ENCODE measurements around the gene GOLGA5. TPM values are rescaled to one million over a fixed set of nuclear protein-coding genes. Genes with fewer than 3 reads are reported as not detected.
A peak's percentile ranks its signal among the peaks of the same experiment; 100 is the strongest.

GOLGA5 gene
- total and polyA plus RNA-seq, 9 donors = 27.2 to 40.3 (median 32.2) TPM

DNA sequence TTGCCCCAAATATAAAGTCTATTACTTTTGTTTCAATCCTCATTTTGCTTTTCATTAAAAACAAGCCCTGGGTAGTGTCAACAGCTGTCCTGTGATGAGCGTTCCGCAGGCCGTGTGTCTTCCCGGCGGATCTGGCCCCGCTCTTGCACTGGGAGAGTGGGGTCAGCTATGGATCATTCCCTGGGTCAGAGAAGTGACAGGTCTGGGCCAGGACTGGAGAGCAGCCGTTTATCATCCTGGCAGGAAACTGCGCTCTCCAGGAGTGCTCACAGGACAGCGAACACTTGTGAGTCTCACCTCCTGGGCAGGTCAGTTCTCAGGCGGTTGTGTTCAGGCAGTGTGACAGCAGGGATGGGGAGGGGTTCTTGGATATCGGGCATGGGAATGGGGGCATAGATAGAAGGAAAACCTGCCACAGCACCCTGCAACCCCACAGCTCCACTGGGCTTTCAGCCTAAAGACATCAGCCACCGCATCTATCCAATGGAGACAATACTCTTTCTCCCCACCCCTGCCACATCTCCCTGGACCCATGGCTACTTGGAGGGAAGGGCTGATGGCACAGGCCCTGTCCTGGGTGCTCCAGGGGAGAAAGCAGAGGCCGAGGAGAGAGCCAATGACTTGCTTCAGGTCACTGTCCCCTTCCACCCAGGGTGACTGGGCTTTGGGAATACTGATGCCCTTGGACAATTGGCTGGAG lies 81.0 kb downstream of the GOLGA5 start:
- Histone ChIP-seq H3K36me3 (ENCODE audit: control insufficient read depth, insufficient read depth, low read length) (no peaks in the 10 kb centered on the region), H3K4me3 (ENCODE audit: low read length) (no peak overlapping the region), H3K9me3 (replicated peaks; ENCODE audit: control insufficient read depth, low read depth, low read length) (no peaks in the 10 kb centered on the region), H3K4me1 (ENCODE audit: control insufficient read depth, insufficient read depth, low read length) (peaks cover 7% of the 10 kb centered on the region), H3K27me3 (ENCODE audit: control insufficient read depth, insufficient read depth, low read length) (peaks cover 23% of the 10 kb centered on the region), H3K27ac (ENCODE audit: low read length) (no peak overlapping the region)
- 15% methylated on average over 10 of the region's 13 CpGs for WGBS (ENCODE audit: insufficient coverage)
- no peak for DNase-seq

DNA sequence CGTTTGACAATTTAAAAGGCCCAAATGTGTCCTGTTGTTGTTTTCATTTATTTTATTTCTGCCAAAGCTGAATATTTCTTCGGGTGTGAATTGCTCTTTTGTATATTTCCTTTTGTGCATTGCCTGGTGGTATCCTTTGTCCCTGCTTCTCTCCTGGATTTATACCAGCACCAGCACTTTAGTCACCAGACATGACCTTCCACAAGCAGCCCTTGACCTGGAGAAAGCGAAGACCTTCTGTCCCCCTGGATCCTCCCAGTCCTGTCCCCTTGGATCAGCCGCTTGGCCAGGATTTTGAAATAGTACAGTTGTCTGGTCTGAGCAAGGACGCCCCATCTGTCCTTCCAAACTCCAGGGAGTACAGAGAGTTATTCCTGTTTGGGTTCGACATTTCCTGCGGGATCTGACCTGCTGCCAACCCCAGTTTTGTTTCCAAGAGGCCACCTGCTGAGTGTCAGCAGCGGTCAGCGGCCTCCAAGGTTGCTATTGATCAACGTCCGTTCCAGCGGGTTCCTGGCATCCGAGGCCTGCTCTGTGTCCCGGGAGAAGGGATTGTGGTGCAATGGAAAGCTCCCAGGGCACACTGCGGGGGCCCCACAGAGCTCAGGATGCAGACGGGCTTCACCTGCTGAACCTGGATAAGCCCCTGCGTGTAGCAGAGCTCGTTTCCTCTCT lies 83.8 kb downstream of the GOLGA5 start:
- H3K4me3 ChIP-seq (ENCODE audit: low read length) = no peak overlapping the region
- H3K27me3 ChIP-seq (ENCODE audit: control insufficient read depth, insufficient read depth, low read length) = peaks cover 39% of the 10 kb centered on the region
- no peak overlapping the region for H3K27ac ChIP-seq (ENCODE audit: low read length)
- peaks cover 7% of the 10 kb centered on the region for H3K4me1 ChIP-seq (ENCODE audit: control insufficient read depth, insufficient read depth, low read length)
- peak; percentile 23 for DNase-seq
- H3K36me3 ChIP-seq (ENCODE audit: control insufficient read depth, insufficient read depth, low read length) = no peaks in the 10 kb centered on the region
- WGBS (ENCODE audit: insufficient coverage) = 7% methylated on average over 14 of the region's 18 CpGs
- H3K9me3 ChIP-seq (replicated peaks; ENCODE audit: control insufficient read depth, low read depth, low read length) = no peaks in the 10 kb centered on the region

DNA sequence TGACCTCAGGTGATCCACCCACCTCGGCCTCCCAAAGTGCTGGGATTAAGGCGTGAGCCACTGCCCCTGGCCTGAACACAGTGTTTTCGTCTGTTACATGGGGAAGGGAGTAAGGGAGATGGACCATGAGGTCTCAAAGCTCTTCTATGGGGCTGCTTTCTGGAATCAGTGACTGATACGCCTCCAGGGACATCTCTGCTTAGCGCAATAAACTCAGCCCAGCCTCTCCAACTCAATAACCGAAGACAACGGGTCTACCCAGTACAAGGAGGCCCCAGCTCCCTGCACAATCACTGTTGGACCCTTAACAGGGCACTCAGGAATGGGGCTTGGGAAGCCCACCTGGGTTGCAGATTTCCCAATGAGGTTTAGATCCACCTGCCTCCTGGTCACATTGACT lies 86.2 kb downstream of the GOLGA5 start:
- Histone ChIP-seq H3K4me3 (ENCODE audit: low read length) (no peak overlapping the region), H3K36me3 (ENCODE audit: control insufficient read depth, insufficient read depth, low read length) (no peaks in the 10 kb centered on the region), H3K27ac (ENCODE audit: low read length) (no peak overlapping the region), H3K4me1 (ENCODE audit: control insufficient read depth, insufficient read depth, low read length) (peaks cover 7% of the 10 kb centered on the region), H3K27me3 (ENCODE audit: control insufficient read depth, insufficient read depth, low read length) (peaks cover 35% of the 10 kb centered on the region), H3K9me3 (replicated peaks; ENCODE audit: control insufficient read depth, low read depth, low read length) (no peaks in the 10 kb centered on the region)
- 42% methylated on average over 3 of the region's 7 CpGs for WGBS (ENCODE audit: insufficient coverage)
- DNase-seq = no peak

DNA sequence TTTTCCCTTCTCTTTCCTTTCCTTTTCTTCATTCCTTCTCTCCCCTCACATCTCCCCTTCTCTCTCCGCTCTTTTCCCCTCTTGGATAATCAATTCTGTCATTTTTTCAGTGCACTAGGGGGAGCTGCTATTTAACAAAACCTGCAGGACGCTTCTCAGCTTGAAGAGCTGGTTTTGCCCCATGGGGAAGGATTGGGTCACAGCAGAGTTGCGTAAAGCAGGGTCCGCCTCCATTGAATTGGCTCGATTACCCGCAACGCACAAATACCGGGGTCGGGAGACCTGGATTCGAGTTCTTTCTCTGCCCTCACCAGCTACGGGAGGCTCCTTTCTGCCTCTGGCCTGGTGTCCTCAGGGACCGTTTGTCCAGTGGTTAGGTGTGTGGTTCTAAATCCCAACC lies 86.7 kb downstream of the GOLGA5 start:
- Histone ChIP-seq H3K27ac (ENCODE audit: low read length) (no peak overlapping the region), H3K9me3 (replicated peaks; ENCODE audit: control insufficient read depth, low read depth, low read length) (no peaks in the 10 kb centered on the region), H3K4me3 (ENCODE audit: low read length) (no peak overlapping the region), H3K4me1 (ENCODE audit: control insufficient read depth, insufficient read depth, low read length) (peaks cover 7% of the 10 kb centered on the region), H3K27me3 (ENCODE audit: control insufficient read depth, insufficient read depth, low read length) (peaks cover 37% of the 10 kb centered on the region), H3K36me3 (ENCODE audit: control insufficient read depth, insufficient read depth, low read length) (no peaks in the 10 kb centered on the region)
- DNase-seq = peak; percentile 22
- WGBS (ENCODE audit: insufficient coverage) = 48% methylated on average over 4 of the region's 12 CpGs

DNA sequence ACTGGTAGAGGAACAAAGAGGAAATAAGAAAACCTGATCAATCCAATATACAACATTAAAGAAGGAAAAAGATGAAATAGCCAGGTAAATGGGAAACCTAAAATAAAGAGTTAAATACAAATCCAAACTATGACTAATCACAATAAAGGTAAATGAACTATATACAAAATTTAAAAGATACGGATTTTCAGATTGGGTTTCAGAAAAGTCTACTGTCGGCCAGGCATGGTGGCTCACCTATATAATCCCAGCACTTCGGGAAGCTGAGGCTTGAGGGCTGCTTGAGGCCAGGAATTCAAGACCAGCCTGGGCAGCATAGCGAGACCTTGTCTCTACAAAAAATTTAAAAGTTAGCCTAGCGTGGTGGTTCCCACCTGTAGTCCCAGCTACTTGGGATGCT lies 89.0 kb downstream of the GOLGA5 start:
- DNase-seq = no peak
- H3K36me3 ChIP-seq (ENCODE audit: control insufficient read depth, insufficient read depth, low read length) = no peaks in the 10 kb centered on the region
- H3K4me3 ChIP-seq (ENCODE audit: low read length) = no peak overlapping the region
- no peak overlapping the region for H3K27ac ChIP-seq (ENCODE audit: low read length)
- H3K27me3 ChIP-seq (ENCODE audit: control insufficient read depth, insufficient read depth, low read length) = peaks cover 31% of the 10 kb centered on the region
- H3K9me3 ChIP-seq (replicated peaks; ENCODE audit: control insufficient read depth, low read depth, low read length) = no peaks in the 10 kb centered on the region
- peaks cover 3% of the 10 kb centered on the region for H3K4me1 ChIP-seq (ENCODE audit: control insufficient read depth, insufficient read depth, low read length)
- WGBS (ENCODE audit: insufficient coverage) = 100% methylated on average over 2 of the region's 5 CpGs

DNA sequence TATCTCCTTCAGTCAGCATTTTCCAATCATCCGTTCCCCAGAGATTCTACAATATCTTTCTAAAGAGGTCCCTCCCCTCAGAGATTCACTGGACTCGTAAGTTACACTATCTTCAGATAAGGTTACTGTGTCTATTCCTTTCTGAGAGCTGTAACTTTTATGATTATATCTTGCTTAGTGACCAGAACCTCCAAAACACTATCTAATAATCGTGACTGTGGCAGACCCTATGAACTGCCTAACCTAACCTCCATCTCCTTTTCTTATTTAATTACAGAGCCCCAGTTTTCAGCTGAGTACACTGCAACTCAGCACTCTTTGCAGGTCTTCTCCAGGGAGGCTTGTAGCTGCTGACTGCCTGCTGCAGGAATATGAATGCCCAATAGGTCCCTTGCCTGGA lies 90.3 kb downstream of the GOLGA5 start:
- Histone ChIP-seq H3K36me3 (ENCODE audit: control insufficient read depth, insufficient read depth, low read length) (no peaks in the 10 kb centered on the region), H3K4me3 (ENCODE audit: low read length) (no peak overlapping the region), H3K27me3 (ENCODE audit: control insufficient read depth, insufficient read depth, low read length) (peaks cover 28% of the 10 kb centered on the region), H3K9me3 (replicated peaks; ENCODE audit: control insufficient read depth, low read depth, low read length) (no peaks in the 10 kb centered on the region), H3K4me1 (ENCODE audit: control insufficient read depth, insufficient read depth, low read length) (no peaks in the 10 kb centered on the region), H3K27ac (ENCODE audit: low read length) (no peak overlapping the region)
- 75% methylated on average over 1 of the region's 3 CpGs for WGBS (ENCODE audit: insufficient coverage)
- DNase-seq = no peak

DNA sequence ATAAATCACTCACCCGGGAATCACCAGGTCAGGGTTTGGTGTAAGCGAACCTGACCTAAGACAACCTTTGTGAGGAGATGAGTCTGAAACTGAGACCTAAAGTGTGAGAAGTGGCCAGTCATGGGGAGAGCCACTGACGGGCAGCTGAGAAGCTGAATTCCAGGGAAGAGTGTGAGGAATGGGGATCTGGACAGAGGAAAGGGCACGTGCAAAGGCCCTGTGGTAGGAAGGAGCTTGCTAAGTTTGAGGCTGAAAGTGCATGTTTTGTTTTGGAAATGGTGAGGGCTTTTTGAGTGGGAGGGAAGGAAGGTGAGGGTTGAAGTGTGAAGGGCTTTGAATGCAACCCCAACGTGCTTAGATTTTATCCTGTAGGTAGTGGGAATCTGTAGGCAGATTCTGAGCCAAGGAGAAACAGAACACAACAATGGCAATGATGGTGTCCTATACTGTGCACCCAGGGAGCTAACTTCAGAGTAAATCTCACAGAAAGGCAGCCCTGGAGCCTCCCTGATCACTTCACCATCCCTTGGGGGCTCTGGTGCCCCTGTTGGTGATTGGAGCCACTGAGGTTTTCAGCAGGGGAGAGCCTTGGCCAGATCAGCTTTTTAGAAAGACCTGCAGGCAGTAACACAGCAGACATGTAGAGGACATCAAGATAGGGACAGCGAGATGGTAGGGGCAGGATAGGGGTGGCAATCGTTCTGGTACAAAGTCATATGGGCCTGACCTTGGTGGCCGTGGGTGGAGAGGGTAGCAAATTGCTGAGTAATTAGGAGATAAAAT lies 91.4 kb downstream of the GOLGA5 start:
- no peaks in the 10 kb centered on the region for H3K9me3 ChIP-seq (replicated peaks; ENCODE audit: control insufficient read depth, low read depth, low read length)
- no peaks in the 10 kb centered on the region for H3K4me1 ChIP-seq (ENCODE audit: control insufficient read depth, insufficient read depth, low read length)
- DNase-seq = no peak
- 73% methylated on average over 8 of the region's 8 CpGs for WGBS (ENCODE audit: insufficient coverage)
- no peak overlapping the region for H3K27ac ChIP-seq (ENCODE audit: low read length)
- H3K36me3 ChIP-seq (ENCODE audit: control insufficient read depth, insufficient read depth, low read length) = no peaks in the 10 kb centered on the region
- H3K4me3 ChIP-seq (ENCODE audit: low read length) = no peak overlapping the region
- H3K27me3 ChIP-seq (ENCODE audit: control insufficient read depth, insufficient read depth, low read length) = peaks cover 22% of the 10 kb centered on the region

DNA sequence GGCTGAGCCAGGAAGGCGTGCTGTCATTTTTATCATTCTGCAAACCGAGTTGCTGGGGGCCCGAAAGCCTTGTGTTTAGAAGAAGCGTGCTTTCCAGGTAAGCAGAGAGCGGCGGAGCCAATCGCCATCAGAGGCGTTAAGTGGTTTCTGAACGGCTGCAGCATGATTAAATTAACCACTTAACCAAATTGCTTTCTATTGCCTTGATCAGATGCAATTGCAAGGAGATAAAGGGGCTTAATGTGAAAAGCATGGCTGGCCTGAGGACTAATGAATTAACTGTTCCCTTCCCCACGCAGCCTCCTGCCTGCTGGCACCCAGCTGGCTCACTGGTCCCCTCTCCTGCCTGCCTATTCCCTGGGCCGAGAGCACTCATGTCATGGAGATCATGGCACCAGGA lies 92.2 kb downstream of the GOLGA5 start:
- 33% methylated on average over 6 of the region's 11 CpGs for WGBS (ENCODE audit: insufficient coverage)
- no peak for DNase-seq
- Histone ChIP-seq H3K27me3 (ENCODE audit: control insufficient read depth, insufficient read depth, low read length) (peaks cover 15% of the 10 kb centered on the region), H3K4me1 (ENCODE audit: control insufficient read depth, insufficient read depth, low read length) (no peaks in the 10 kb centered on the region), H3K4me3 (ENCODE audit: low read length) (no peak overlapping the region), H3K9me3 (replicated peaks; ENCODE audit: control insufficient read depth, low read depth, low read length) (no peaks in the 10 kb centered on the region), H3K27ac (ENCODE audit: low read length) (no peak overlapping the region), H3K36me3 (ENCODE audit: control insufficient read depth, insufficient read depth, low read length) (no peaks in the 10 kb centered on the region)

DNA sequence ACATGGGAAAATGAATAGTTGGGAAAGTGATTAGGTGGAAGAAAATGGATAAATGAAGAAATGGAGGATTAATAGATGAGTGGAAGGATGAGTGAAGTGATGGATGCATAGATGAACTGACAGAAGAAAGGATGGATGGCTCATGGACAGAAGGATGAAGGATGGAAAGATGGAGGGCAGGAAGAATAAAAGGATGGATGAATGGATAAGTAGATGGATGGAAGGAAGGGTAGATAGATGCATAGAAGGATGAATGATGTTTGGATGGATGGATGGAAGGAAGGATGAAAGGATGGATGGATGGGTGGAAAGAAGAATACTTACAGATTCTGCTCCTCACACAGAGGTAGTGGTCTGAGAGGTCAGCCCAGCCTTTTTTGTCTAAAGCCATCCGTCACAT lies 93.1 kb downstream of the GOLGA5 start:
- H3K4me1 ChIP-seq (ENCODE audit: control insufficient read depth, insufficient read depth, low read length) = no peaks in the 10 kb centered on the region
- H3K4me3 ChIP-seq (ENCODE audit: low read length) = no peak overlapping the region
- H3K27ac ChIP-seq (ENCODE audit: low read length) = no peak overlapping the region
- no peaks in the 10 kb centered on the region for H3K36me3 ChIP-seq (ENCODE audit: control insufficient read depth, insufficient read depth, low read length)
- WGBS (ENCODE audit: insufficient coverage) = no CpG with 5 or more reads among the region's 1 CpG
- DNase-seq = no peak
- no peaks in the 10 kb centered on the region for H3K9me3 ChIP-seq (replicated peaks; ENCODE audit: control insufficient read depth, low read depth, low read length)
- peaks cover 16% of the 10 kb centered on the region for H3K27me3 ChIP-seq (ENCODE audit: control insufficient read depth, insufficient read depth, low read length)

DNA sequence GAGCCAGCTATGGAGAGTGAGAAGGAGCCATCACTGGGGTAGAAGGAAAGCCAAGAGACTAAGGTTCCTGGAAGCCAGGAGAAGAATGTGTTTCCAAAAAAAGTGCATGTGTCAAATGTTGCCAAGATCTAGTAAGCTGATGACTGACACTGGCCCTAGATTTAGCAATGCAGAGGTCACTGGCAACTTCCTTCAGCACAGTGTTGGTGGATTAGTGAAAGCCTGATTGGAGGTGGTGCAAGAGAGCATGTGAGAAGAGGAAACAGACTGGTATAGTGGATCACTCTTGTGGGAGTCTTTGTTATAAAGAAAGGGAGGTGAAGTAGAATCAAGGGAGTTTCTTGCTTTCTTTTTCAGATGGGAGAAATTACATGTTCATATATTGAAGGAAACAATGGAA lies 94.8 kb downstream of the GOLGA5 start:
- peaks cover 2% of the 10 kb centered on the region for H3K9me3 ChIP-seq (replicated peaks; ENCODE audit: control insufficient read depth, low read depth, low read length)
- DNase-seq = no peak
- H3K27me3 ChIP-seq (ENCODE audit: control insufficient read depth, insufficient read depth, low read length) = peaks cover 16% of the 10 kb centered on the region
- H3K27ac ChIP-seq (ENCODE audit: low read length) = no peak overlapping the region
- H3K4me3 ChIP-seq (ENCODE audit: low read length) = no peak overlapping the region
- H3K36me3 ChIP-seq (ENCODE audit: control insufficient read depth, insufficient read depth, low read length) = no peaks in the 10 kb centered on the region
- no peaks in the 10 kb centered on the region for H3K4me1 ChIP-seq (ENCODE audit: control insufficient read depth, insufficient read depth, low read length)
